GM19099 (cell line): Measurements from ENCODE around the gene LY6G6F.

Source experiments
- POLR2A ChIP-seq: IDR thresholded peaks from 3 replicates; pipeline ENCODE4 v1.6.1; 2011; ENCODE audit warnings: low read depth; ENCODE audit not compliant: insufficient read length; ENCODE audit errors: extremely low read depth

LY6G6F gene

GRCh38 chr6:31723245-31723979 is 16.7 kb downstream of the LY6G6F start, which contains the start of gene MPIG6B:
TSS of gene MPIG6B (plus strand) at chr6:31723373. CDS start at chr6:31723384, 11 bp downstream.
- no peak for TF ChIP-seq POLR2A

GRCh38 chr6:31723980-31724691 is 17.5 kb downstream of the LY6G6F start:
- TF ChIP-seq POLR2A: no peak

- no peak for TF ChIP-seq POLR2A
Measured at GRCh38 chr6:31725502-31726350, 19.1 kb downstream of the LY6G6F start.

DNA sequence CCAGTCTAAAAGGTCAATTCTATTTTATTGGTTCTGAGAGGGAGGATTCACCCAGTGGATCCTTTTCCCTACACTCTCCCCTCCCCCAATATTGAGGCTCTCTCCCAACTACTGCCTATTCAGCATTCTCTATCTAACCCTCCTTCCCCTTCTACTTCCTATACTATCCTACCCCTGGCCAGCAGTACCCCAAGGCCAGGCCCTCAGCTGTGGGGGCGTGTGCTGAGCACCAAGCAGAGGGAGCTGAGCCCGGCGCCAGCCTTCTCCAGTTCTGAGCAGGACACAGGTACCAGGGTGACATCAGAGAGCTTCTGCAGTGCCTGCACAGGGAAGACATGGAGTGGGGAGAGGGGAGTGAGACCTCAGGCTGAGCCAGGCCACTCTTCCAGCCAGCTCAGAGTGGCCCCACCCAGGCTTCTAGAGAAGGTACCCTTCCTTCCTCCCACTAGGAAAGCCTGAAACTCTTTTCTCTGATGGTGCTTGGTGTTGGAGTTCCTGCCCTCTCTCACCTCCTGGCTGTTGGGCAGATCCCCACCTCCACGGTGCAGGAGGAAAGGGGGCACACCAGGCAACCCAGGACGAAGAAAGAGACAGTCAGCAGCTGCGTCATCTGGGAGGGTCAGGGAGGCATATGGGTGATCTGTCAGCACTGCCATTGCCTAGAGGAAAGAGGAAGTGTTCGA is 20.5 kb downstream of the LY6G6F start:
- TF ChIP-seq POLR2A: peak; percentile 34

GRCh38 chr6:31727717-31728671 is 21.3 kb downstream of the LY6G6F start:
- no peak for TF ChIP-seq POLR2A

GRCh38 chr6:31728767-31729514 is 22.3 kb downstream of the LY6G6F start, which contains the start of gene DDAH2:
TSS of gene DDAH2 (minus strand) at chr6:31729299. CDS start at chr6:31729161, 138 bp downstream.
- no peak for TF ChIP-seq POLR2A

DNA sequence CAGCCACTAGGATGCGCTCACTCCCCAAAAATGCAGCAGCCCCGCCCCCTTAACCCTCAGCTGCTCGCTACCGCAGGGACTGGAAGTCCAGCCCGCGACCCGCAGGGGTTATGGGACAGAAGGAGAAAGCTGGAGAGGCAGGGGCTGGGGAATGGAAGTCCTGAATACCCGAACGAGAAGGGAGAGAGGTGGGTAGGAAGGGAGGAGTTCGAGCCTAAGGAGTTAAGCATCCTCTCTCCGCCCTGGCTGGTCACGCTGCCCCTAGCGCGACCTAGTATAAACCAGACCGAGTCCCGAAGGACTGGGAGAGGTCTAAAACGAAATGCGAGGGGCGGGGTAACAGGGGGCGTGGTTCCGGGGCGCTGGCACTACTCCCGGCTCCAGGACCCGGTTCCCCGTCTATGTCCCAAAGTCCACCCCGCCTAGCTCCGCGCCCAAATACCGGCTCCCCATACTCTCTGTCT is 22.9 kb downstream of the LY6G6F start:
- TF ChIP-seq POLR2A: peak; percentile 49

GRCh38 chr6:31729979-31730630 is 23.4 kb downstream of the LY6G6F start:
- peak; percentile 36 for TF ChIP-seq POLR2A

- no peak for TF ChIP-seq POLR2A
Measured at GRCh38 chr6:31730631-31731086, 24.0 kb downstream of the LY6G6F start.

GRCh38 chr6:31732029-31732428 is 25.4 kb downstream of the LY6G6F start:
- TF ChIP-seq POLR2A: no peak

DNA sequence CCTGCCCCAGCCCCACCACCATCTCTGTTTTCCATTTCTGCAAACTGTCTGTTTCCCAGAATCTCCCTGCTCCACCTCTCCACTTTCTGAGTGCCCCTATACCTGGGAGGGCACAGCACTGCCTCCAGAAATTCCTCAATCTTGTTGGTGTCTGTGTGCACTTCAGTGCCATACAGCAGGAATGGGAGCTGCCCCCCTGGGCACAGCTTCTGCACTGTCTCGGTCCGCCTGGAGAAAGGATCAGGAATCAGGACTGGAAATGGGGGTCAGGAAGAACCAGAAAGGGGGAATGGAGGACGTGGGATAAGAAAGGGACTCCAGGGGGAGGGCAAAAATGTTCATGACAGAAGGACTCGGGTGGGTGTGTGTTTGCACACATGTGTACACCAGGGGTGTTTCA is 27.1 kb downstream of the LY6G6F start:
- no peak for TF ChIP-seq POLR2A

GRCh38 chr6:31734247-31734820 is 27.7 kb downstream of the LY6G6F start:
- no peak for TF ChIP-seq POLR2A
